SK-N-SH (cell line): ENCODE measurements around the gene IFNA1. TPM values are rescaled to one million over a fixed set of nuclear protein-coding genes. Genes with fewer than 3 reads are reported as not detected.

Experiments used
- CTCF ChIA-PET: fragments of 300-600, 350-600 bp; formaldehyde crosslinking; extraction: SDS; loops from one replicate; lab custom pipeline; 2021; lab: Yijun Ruan, JAX
- POLR2A ChIA-PET: fragments of 350-600 bp; sonication (Branson Sonifier 250); formaldehyde crosslinking; extraction: SDS; loops from one replicate; lab custom pipeline; 2020; ENCODE audit warnings: antibody characterized with exemption, inconsistent platforms; lab: Yijun Ruan, JAX
- DNase-seq: peaks from one replicate; pipeline ENCODE4 v3.0.0; 2012
- H2AFZ ChIP-seq: fragments of 200-600 bp; sonication (generic); 2 replicates; pipeline ENCODE4 v1.8.1; 2016; ENCODE audit warnings: antibody characterized with exemption, mild to moderate bottlenecking, low read depth
- H3F3A ChIP-seq: fragments of 200-600 bp; sonication (generic); replicated peaks from 2 replicates; pipeline ENCODE3; 2016; ENCODE audit warnings: antibody characterized with exemption, mild to moderate bottlenecking; ENCODE audit not compliant: insufficient read depth
- H3K27ac ChIP-seq, 2 experiments: fragments of 200-500 bp in 1 of 2; fragments of 200-600 bp in 1 of 2; sonication (Bioruptor generic) in 1 of 2; sonication (generic), shearing (Covaris generic) in 1 of 2; 2 replicates each; pipeline versions ENCODE4 v1.5.1 to v1.6.1; 2014 to 2016; ENCODE audit warnings: low read depth in 2 of 2, inconsistent platforms in 1 of 2, low read length in 1 of 2, mild to moderate bottlenecking in 1 of 2, mixed read lengths in 1 of 2
- H3K27me3 ChIP-seq: fragments of 200-600 bp; sonication (generic), shearing (Covaris generic); 2 replicates; pipeline ENCODE4 v1.6.1; 2016; ENCODE audit warnings: mixed run types; ENCODE audit not compliant: insufficient read depth
- H3K36me3 ChIP-seq, 2 experiments: fragments of 200-500 bp in 1 of 2; fragments of 200-600 bp in 1 of 2; sonication (Bioruptor generic) in 1 of 2; sonication (generic) in 1 of 2; replicated peaks in 1 of 2; 2 replicates each; pipeline versions ENCODE3 to v1.5.1; 2014 to 2016; ENCODE audit warnings: low read length in 1 of 2, mild to moderate bottlenecking in 1 of 2; ENCODE audit not compliant: insufficient read depth in 2 of 2, control insufficient read depth in 1 of 2
- H3K4me1 ChIP-seq, 2 experiments: fragments of 200-500 bp in 1 of 2; fragments of 200-600 bp in 1 of 2; sonication (Bioruptor generic) in 1 of 2; sonication (generic), shearing (Covaris generic) in 1 of 2; 2 replicates each; pipeline versions ENCODE4 v1.5.1 to v1.6.1; 2014 to 2016; ENCODE audit warnings: low read depth in 1 of 2, low read length in 1 of 2, mixed run types in 1 of 2; ENCODE audit not compliant: insufficient read depth in 2 of 2, control insufficient read depth in 1 of 2
- H3K4me2 ChIP-seq: fragments of 200-600 bp; sonication (generic), shearing (Covaris generic); 2 replicates; pipeline ENCODE4 v1.6.1; 2017; ENCODE audit warnings: mixed run types
- H3K4me3 ChIP-seq, 2 experiments: fragments of 200-500 bp in 1 of 2; fragments of 200-600 bp in 1 of 2; sonication (Bioruptor generic) in 1 of 2; sonication (generic), shearing (Covaris generic) in 1 of 2; 2 replicates each; pipeline versions ENCODE4 v1.5.1 to v1.8.1; 2014 to 2016; ENCODE audit warnings: low read depth in 2 of 2, inconsistent platforms in 1 of 2, low read length in 1 of 2, mild to moderate bottlenecking in 1 of 2, mixed read lengths in 1 of 2, moderate library complexity in 1 of 2
- H3K79me2 ChIP-seq: fragments of 200-600 bp; sonication (generic); 2 replicates; pipeline ENCODE4 v1.8.1; 2017; ENCODE audit warnings: mild to moderate bottlenecking; ENCODE audit not compliant: insufficient read depth
- H3K9ac ChIP-seq: fragments of 200-600 bp; sonication (generic); 2 replicates; pipeline ENCODE4 v1.6.1; 2017; ENCODE audit warnings: mixed run types
- H3K9me2 ChIP-seq: fragments of 200-600 bp; sonication (generic); 2 replicates; pipeline ENCODE4 v1.6.1; 2017; ENCODE audit warnings: mixed run types
- H3K9me3 ChIP-seq: fragments of 200-600 bp; sonication (generic); 2 replicates; pipeline ENCODE4 v1.6.1; 2017; ENCODE audit warnings: mixed run types, mild to moderate bottlenecking, moderate library complexity
- H4K20me1 ChIP-seq: fragments of 200-600 bp; sonication (generic); 2 replicates; pipeline ENCODE4 v1.6.1; 2017; ENCODE audit warnings: mild to moderate bottlenecking, mixed run types; ENCODE audit not compliant: insufficient read depth
- CHD2 ChIP-seq: fragments of 150-350 bp; IDR thresholded peaks from 2 replicates; pipeline ENCODE4 v1.6.1; 2018; ENCODE audit warnings: low read length; ENCODE audit not compliant: partially characterized antibody
- EZH2phosphoT487 ChIP-seq: fragments of 200-600 bp; sonication (generic); IDR thresholded peaks from 2 replicates; pipeline ENCODE4 v1.6.1; 2017; ENCODE audit warnings: low read depth, mixed run types, mild to moderate bottlenecking, antibody characterized with exemption, moderate library complexity, borderline replicate concordance
- FOXJ3 ChIP-seq: sonication (generic); formaldehyde crosslinking; IDR thresholded peaks from 2 replicates; pipeline ENCODE4 v1.5.1; 2020; ENCODE audit warnings: mild to moderate bottlenecking, missing genetic modification reagents
- GABPA ChIP-seq: IDR thresholded peaks from 2 replicates; pipeline ENCODE4 v1.4.0; 2012; ENCODE audit warnings: low read depth, mild to moderate bottlenecking
- GATA2 ChIP-seq: sonication (generic); formaldehyde crosslinking; IDR thresholded peaks from 2 replicates; pipeline ENCODE4 v1.5.0; 2020; ENCODE audit warnings: mild to moderate bottlenecking, missing genetic modification reagents
- NFIC ChIP-seq: IDR thresholded peaks from 2 replicates; pipeline ENCODE4 v1.4.0; 2012; ENCODE audit warnings: borderline replicate concordance
- POLR2AphosphoS5 ChIP-seq: IDR thresholded peaks from 2 replicates; pipeline ENCODE4 v1.6.1; 2012; ENCODE audit warnings: low read depth, low read length
- RAD21 ChIP-seq: IDR thresholded peaks from 2 replicates; pipeline ENCODE4 v1.6.1; 2012; ENCODE audit warnings: mild to moderate bottlenecking, low read length
- SMC3 ChIP-seq: IDR thresholded peaks from 2 replicates; pipeline ENCODE4 v1.6.1; 2012; ENCODE audit warnings: low read depth, low read length, improper control_type of control experiment
- TEAD4 ChIP-seq: IDR thresholded peaks from 2 replicates; pipeline ENCODE4 v1.4.0; 2012; ENCODE audit warnings: mild to moderate bottlenecking, borderline replicate concordance; ENCODE audit not compliant: insufficient read depth
- WGBS: methylation state at CpG from one replicate; pipeline ENCODE4 v1.1.6; 2017; ENCODE audit warnings: low lambda C conversion rate; 5-methylcytosine and 5-hydroxymethylcytosine counted together
- polyA plus RNA-seq, 3 experiments: library from polyadenylated mRNA; depleted of rRNA; stranded (reverse); fragments of >200 nt; gene quantifications; 2 replicates each; pipeline ENCODE4 v1.2.3, GENCODE V29; 2012
- TF ChIP-seq, protein P1 (sequence below): fragments of 200-600 bp; sonication (generic); IDR thresholded peaks from 2 replicates; pipeline ENCODE4 v1.6.1; 2017; ENCODE audit warnings: antibody characterized with exemption, mild to moderate bottlenecking, moderate library complexity
- TF ChIP-seq, protein P2 (sequence below): IDR thresholded peaks from 2 replicates; pipeline ENCODE4 v1.4.0; 2012; ENCODE audit warnings: low read depth, borderline replicate concordance
- TF ChIP-seq, protein P3 (sequence below): fragments of 150-350 bp; IDR thresholded peaks from 2 replicates; pipeline ENCODE4 v1.6.1; 2016; ENCODE audit warnings: mild to moderate bottlenecking, low read depth, low read length

Gene IFNA1
- polyA plus RNA-seq, 1 of the 3 experiments (the other 2 are of a cell fraction) = not detected

- ChIA-PET CTCF (interaction anchor here (0.6 to 2.4 kb wide), 16 partner anchors 9 to 464 kb away, joined by 3 to 11 read pairs (median 4); no protein-coding TSS in a partner anchor), POLR2A (no interaction called here)
- no peak overlapping the region for H3K4me2 ChIP-seq
- no peaks in the 10 kb centered on the region for H3K9me3 ChIP-seq
- H3K27me3 ChIP-seq = no peaks in the 10 kb centered on the region; the same call in 1 of the 2 replicates
- H3K27ac ChIP-seq = no peak overlapping the region
- no peak overlapping the region for H2AFZ ChIP-seq
- peak; percentile 32 for DNase-seq
- no peaks in the 10 kb centered on the region for H3K9me2 ChIP-seq
- H3K36me3 ChIP-seq = no peaks in the 10 kb centered on the region
- H3F3A ChIP-seq = no peaks in the 10 kb centered on the region
- no peak overlapping the region; a peak in 1 of 4 replicates for H3K4me3 ChIP-seq
- TF ChIP-seq RAD21 (peak; percentile 67), GABPA (no peak), SMC3 (peak; percentile 36)
- TF ChIP-seq, protein P1, sequence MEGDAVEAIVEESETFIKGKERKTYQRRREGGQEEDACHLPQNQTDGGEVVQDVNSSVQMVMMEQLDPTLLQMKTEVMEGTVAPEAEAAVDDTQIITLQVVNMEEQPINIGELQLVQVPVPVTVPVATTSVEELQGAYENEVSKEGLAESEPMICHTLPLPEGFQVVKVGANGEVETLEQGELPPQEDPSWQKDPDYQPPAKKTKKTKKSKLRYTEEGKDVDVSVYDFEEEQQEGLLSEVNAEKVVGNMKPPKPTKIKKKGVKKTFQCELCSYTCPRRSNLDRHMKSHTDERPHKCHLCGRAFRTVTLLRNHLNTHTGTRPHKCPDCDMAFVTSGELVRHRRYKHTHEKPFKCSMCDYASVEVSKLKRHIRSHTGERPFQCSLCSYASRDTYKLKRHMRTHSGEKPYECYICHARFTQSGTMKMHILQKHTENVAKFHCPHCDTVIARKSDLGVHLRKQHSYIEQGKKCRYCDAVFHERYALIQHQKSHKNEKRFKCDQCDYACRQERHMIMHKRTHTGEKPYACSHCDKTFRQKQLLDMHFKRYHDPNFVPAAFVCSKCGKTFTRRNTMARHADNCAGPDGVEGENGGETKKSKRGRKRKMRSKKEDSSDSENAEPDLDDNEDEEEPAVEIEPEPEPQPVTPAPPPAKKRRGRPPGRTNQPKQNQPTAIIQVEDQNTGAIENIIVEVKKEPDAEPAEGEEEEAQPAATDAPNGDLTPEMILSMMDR = peak; percentile 85
- no peaks in the 10 kb centered on the region for H3K4me1 ChIP-seq
- no peaks in the 10 kb centered on the region for H3K79me2 ChIP-seq
- no peak overlapping the region for H3K9ac ChIP-seq
- 0 out of 2 replicates have a peak, but pooled peaks cover 3% of the 10 kb centered on the region for H4K20me1 ChIP-seq
Measured at GRCh38 chr9:21465859-21466518, 25.8 kb downstream of the IFNA1 start.

DNA sequence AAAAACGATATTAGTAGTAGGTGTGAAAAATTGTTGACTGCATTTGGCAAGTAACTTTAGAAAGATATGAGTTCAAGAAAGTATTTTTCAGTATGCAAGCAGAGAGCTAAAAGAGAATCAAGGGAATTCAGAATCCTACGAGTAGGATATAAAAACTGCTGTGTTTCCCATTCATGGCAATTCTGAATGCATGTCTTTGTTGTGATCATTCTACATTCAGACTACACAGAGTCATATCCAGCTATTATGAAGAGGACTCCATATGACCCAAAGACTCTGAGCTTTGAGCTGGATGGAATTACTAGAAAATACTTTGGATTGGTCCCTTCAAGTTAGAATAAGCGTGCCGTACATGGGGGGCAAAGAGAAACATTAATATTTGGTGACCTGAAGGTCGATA, 29.9 kb downstream of the IFNA1 start:
- no peaks in the 10 kb centered on the region for H3K9me2 ChIP-seq
- ChIA-PET POLR2A (no interaction called here), CTCF (no interaction called here)
- no peak for DNase-seq
- H3K9me3 ChIP-seq = no peaks in the 10 kb centered on the region
- H3K9ac ChIP-seq = no peak overlapping the region
- H3F3A ChIP-seq = no peaks in the 10 kb centered on the region
- 0 out of 2 replicates have a peak, but pooled peaks cover 3% of the 10 kb centered on the region for H4K20me1 ChIP-seq
- no peak overlapping the region for H3K4me3 ChIP-seq
- H3K4me1 ChIP-seq = no peaks in the 10 kb centered on the region
- H3K27me3 ChIP-seq = peaks cover 5% of the 10 kb centered on the region; the same call in 1 of the 2 replicates
- H2AFZ ChIP-seq = no peak overlapping the region
- H3K36me3 ChIP-seq = no peaks in the 10 kb centered on the region
- TF ChIP-seq, protein P2, sequence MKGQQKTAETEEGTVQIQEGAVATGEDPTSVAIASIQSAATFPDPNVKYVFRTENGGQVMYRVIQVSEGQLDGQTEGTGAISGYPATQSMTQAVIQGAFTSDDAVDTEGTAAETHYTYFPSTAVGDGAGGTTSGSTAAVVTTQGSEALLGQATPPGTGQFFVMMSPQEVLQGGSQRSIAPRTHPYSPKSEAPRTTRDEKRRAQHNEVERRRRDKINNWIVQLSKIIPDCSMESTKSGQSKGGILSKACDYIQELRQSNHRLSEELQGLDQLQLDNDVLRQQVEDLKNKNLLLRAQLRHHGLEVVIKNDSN = no peak
- H3K27ac ChIP-seq = no peak overlapping the region
- 8% methylated on average over 5 of the region's 5 CpGs for WGBS
- no peaks in the 10 kb centered on the region for H3K79me2 ChIP-seq
- no peak overlapping the region for H3K4me2 ChIP-seq

DNA sequence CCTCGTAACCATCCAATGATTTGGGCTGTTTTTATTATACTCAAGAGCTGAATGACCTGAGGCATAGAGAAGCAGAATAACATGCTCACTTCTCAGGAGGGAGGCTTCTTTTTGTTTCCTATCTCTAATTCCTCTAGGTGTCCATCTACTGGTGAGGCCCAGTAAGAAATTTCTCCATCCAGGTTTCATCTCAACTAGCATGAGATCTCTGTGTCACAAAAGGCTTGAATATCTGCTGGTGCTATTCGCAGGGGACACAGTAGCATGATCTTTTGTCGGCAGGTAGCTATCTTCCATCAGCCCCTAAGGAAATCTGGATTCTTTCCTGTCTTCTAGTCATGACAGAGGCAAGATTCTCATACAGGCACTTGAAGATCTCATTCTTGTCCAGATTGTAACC, 33.0 kb downstream of the IFNA1 start:
- DNase-seq = no peak
- CTCF ChIA-PET = interaction anchor here (0.8 to 1.1 kb wide), 2 partner anchors 12 to 39 kb away, joined by 4 read pairs; no protein-coding TSS in a partner anchor
- Histone ChIP-seq H3K9me3 (no peaks in the 10 kb centered on the region), H3K4me2 (no peak overlapping the region), H3K79me2 (no peaks in the 10 kb centered on the region), H3K4me1 (no peaks in the 10 kb centered on the region), H3K27ac (no peak overlapping the region), H3K36me3 (no peaks in the 10 kb centered on the region), H3K9me2 (no peaks in the 10 kb centered on the region), H2AFZ (no peak overlapping the region), H3K4me3 (no peak overlapping the region), H3F3A (no peaks in the 10 kb centered on the region), H3K27me3 (peaks cover 5% of the 10 kb centered on the region; the same call in 1 of the 2 replicates), H3K9ac (no peak overlapping the region), H4K20me1 (no peaks in the 10 kb centered on the region)
- POLR2A ChIA-PET = no interaction called here
- 8% methylated on average over 3 of the region's 3 CpGs for WGBS
- TF ChIP-seq TEAD4 = no peak
- TF ChIP-seq NFIC = no peak
- TF ChIP-seq, protein P3, sequence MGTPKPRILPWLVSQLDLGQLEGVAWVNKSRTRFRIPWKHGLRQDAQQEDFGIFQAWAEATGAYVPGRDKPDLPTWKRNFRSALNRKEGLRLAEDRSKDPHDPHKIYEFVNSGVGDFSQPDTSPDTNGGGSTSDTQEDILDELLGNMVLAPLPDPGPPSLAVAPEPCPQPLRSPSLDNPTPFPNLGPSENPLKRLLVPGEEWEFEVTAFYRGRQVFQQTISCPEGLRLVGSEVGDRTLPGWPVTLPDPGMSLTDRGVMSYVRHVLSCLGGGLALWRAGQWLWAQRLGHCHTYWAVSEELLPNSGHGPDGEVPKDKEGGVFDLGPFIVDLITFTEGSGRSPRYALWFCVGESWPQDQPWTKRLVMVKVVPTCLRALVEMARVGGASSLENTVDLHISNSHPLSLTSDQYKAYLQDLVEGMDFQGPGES = no peak
- TF ChIP-seq CHD2 = no peak
- no peak for TF ChIP-seq FOXJ3 (CRISPR knock-in tag)
- TF ChIP-seq, protein P2 = no peak
- TF ChIP-seq RAD21 = no peak
- TF ChIP-seq POLR2AphosphoS5 = no peak
- no peak for TF ChIP-seq EZH2phosphoT487
- no peak for TF ChIP-seq GATA2 (CRISPR knock-in tag)
- TF ChIP-seq, protein P1 = no peak
